IPS DF 19.7 (cell line): ENCODE data around the gene DUSP15.

ENCODE experiments used
- DNase-seq: peaks from one replicate; pipeline ENCODE4 v3.0.0-alpha.2; 2013; ENCODE audit warnings: low read depth, low spot score

DUSP15 gene

GRCh38 chr20:31860390-31861134 lies 9.8 kb downstream of the DUSP15 start:
- DNase-seq: no peak

- DNase-seq: no peak
Measured at GRCh38 chr20:31859998-31860380, 10.3 kb downstream of the DUSP15 start.

GRCh38 chr20:31859266-31859997 lies 10.9 kb downstream of the DUSP15 start:
- no peak for DNase-seq

GRCh38 chr20:31858760-31859083 lies 11.6 kb downstream of the DUSP15 start:
- DNase-seq: no peak

GRCh38 chr20:31857861-31858759 lies 12.2 kb downstream of the DUSP15 start:
- no peak for DNase-seq

DNA sequence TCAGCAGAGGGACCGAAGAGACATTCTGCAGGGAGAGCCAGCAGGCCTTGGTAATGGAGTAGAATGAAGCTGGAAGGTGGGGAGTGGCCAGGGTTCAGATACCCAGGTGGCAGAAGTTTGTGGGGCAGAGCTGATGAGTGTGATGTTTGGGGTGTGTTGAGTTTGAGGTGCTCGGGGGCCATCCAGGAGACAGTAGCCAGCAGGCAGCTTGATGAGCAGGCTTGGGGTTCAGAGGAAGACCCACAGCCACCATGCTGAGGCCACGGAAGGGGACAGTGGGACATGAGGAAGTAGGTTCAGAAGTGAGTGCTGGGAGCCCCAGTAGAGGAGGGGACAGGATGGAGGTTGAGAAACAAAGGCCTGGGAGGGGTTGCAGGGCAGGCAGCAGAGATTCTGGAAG lies 13.8 kb downstream of the DUSP15 start:
- DNase-seq: no peak

DNA sequence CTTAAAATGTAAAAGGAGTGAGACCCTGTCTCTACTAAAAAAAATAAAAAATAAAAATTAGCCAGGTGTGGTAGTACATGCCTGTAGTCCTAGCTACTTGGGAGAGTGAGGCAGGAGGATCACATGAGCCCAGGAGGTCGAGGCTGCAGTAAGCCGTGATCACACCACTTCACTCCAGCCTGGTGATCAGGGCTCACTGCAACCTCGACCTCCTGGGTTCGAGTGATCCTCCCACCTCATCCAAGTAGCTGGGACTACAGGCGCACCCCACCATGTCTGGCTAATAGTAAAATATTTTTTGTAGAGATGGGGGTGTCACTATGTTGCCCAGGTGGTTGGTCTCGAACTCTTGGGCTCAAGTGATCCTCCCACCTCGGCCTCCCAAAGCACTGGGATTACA lies 16.8 kb downstream of the DUSP15 start:
- no peak for DNase-seq

- no peak for DNase-seq
Measured at GRCh38 chr20:31851240-31851955, 18.9 kb downstream of the DUSP15 start.

DNA sequence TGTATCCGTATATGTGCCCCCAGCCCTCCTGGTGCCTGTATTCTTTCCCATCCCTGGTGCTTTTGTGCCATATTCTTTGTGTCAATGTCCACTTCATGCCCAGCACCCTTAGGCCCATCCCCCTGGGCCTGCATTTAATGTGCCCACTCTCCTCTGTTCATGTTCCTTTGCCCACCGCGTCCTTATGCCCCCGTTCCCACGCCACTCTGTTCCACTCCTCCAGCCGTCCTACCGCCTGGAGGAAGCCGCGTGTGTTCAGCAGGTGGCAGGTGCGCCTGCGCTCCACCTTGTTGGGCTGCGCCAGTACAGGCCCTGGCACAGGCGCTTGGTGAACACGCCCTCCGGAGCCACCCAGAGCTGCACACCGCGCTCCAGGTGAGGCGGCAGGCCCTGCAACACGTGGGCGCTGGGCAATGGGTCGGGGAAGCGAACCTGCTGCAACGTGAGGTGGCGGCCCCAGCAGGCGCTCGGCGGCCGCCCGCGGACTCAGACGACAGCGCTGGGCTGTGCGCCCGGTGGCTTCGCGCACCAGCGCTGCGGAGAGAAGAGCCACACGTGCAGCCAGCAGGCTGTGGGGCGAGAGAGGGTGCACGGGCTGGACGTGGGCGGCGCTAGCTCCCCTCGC lies 20.9 kb downstream of the DUSP15 start:
- DNase-seq: no peak

GRCh38 chr20:31848088-31848999 lies 22.0 kb downstream of the DUSP15 start:
- DNase-seq: no peak

GRCh38 chr20:31846793-31847138 lies 23.6 kb downstream of the DUSP15 start:
- DNase-seq: no peak

DNA sequence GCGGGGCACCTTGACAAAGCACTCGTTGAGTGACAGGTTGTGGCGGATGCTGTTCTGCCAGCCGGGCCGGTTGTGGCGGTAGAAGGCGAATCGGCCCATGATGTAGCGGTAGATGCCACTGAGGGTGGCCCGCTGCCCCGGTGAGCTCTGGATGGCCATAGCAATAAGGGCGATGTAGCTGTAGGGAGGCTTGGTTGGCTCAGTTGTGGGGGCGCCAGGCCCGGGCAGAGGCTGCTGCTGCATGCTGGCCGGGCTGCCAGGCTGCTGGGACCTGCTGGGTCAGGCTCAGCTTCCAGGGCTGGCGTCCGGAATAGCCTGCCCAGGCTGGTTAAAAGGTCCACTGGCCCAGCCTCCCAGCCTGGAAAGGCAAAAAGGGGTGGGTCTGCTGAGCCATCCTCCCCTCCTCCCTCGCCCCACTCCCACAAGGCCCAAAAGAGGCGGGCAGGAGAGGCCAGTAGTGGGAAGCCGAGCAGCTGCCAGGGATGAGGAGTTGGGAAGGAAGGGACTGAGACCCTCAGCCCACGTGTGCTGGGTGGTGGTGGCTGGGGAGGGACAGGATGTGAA lies 24.9 kb downstream of the DUSP15 start, which contains the start of gene FOXS1:
FOXS1 (minus strand) TSS at position 305 of the 564 bp plus-strand sequence; CDS start at position 243, 62 bp downstream.
- no peak for DNase-seq

GRCh38 chr20:31844737-31845299 lies 25.5 kb downstream of the DUSP15 start:
- no peak for DNase-seq

- DNase-seq: no peak
Measured at GRCh38 chr20:31843881-31844280, 26.4 kb downstream of the DUSP15 start.

- DNase-seq: no peak
Measured at GRCh38 chr20:31843288-31843687, 27.0 kb downstream of the DUSP15 start.

GRCh38 chr20:31842471-31843157 lies 27.7 kb downstream of the DUSP15 start:
- DNase-seq: no peak

GRCh38 chr20:31841928-31842327 lies 28.4 kb downstream of the DUSP15 start:
- no peak for DNase-seq

DNA sequence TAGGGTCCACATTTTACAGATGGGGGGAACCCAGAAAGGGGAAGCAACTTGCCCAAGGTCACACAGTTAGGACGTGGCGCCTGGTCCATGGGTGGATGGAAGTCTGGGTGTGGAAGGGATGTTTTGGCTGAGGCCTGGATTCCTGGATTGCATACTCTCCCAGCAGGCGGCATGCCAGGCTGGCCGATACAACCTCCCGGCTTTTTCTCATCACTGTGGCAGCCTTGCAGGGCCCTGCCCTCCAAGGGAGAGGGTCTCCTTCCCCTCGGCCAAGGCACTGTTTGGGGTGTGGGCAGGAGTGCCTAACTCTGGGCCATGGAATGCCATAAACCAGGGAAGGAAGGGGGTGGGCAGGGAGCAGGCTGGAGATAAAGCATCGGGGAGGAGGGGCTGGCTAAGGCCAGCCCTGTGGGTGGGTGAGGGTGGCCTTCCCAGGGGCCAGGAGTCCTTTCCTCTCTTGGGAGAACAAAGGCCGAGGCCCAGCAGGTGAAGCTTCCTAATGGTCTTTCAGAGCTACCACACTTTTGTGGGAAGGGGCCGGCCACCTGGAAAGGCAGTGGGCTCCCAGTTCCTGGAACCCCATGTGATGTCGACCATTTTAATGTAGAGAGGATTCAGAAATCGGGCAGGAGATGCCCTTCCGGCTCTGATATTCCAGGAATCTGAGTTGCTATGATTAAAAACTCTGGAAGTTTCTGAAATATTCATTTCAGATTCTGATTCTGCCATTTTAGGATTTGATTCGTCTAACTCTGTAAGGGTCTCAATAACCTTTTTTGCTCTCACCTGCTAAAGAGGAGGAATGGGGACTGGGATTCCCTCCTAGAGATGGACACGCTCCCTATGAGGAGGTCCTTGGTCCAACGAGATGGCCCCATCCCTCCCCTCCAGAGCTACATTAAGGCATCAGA lies 29.2 kb downstream of the DUSP15 start:
- no peak for DNase-seq
